Skeletal muscle cell (primary cell): ENCODE measurements around the gene PWWP2B.

Experiments
- DNase-seq: peaks from one replicate; pipeline ENCODE4 v3.0.0-alpha.2; 2010; ENCODE audit warnings: low read depth
- H3K4me3 ChIP-seq: 2 replicates; pipeline ENCODE4 v1.5.1; 2011; ENCODE audit warnings: low read depth, mild to moderate bottlenecking, control low read depth, low read length, moderate library complexity

Gene PWWP2B

GRCh38 chr10:132462463-132463332, 65.7 kb downstream of the PWWP2B start:
- no peak overlapping the region for H3K4me3 ChIP-seq
- no peak for DNase-seq

- no peak for DNase-seq
- H3K4me3 ChIP-seq: no peak overlapping the region
Measured at GRCh38 chr10:132463333-132464255, 66.6 kb downstream of the PWWP2B start.

- DNase-seq: no peak
Measured at GRCh38 chr10:132464256-132465192, 67.5 kb downstream of the PWWP2B start.

GRCh38 chr10:132465193-132465888, 68.3 kb downstream of the PWWP2B start:
- DNase-seq: no peak
- H3K4me3 ChIP-seq: no peak overlapping the region

More at GRCh38 chr10:132464256-132465192, 67.5 kb downstream of the PWWP2B start:
- no peak overlapping the region for H3K4me3 ChIP-seq

- no peak for DNase-seq
- no peak overlapping the region for H3K4me3 ChIP-seq
Measured at GRCh38 chr10:132465889-132466519, 69.0 kb downstream of the PWWP2B start.

GRCh38 chr10:132466520-132467463, 69.8 kb downstream of the PWWP2B start:
- no peak overlapping the region for H3K4me3 ChIP-seq
- DNase-seq: no peak
